H1 (cell line): Measurements from ENCODE around the gene ACTR5. TPM values are rescaled to one million over a fixed set of nuclear protein-coding genes. Genes with fewer than 3 reads are reported as not detected.

Experiments used
- TEAD4 ChIP-seq: IDR thresholded peaks from 2 replicates; pipeline ENCODE4 v1.6.1; 2012; ENCODE audit warnings: low read depth, low read length, inconsistent platforms, mixed read lengths
- polyA plus RNA-seq, 7 experiments: library from polyadenylated mRNA; depleted of rRNA in 3 of 7; stranded (reverse) in 5 of 7; unstranded in 2 of 7; fragments of >200 nt in 5 of 7; fragments of 200-250 nt in 2 of 7; gene quantifications; 1 replicate in 5 of 7; 2 replicates in 1 of 7; 4 replicates in 1 of 7; pipeline versions ENCODE4 v1.2.1 to v1.2.3, GENCODE V29; 2011 to 2013; ENCODE audit warnings: missing spikeins in 2 of 7, mixed read lengths in 2 of 7
- total RNA-seq: library from RNA; stranded (reverse); fragmentation: NEBNext Ultra II Directional; extraction: Animal tissue kit (Norgen Biotek cat#: 25700); gene quantifications from 2 replicates; pipeline ENCODE4 v1.2.1, GENCODE V29; 2021
- TF ChIP-seq, protein P1 (sequence below): IDR thresholded peaks from 2 replicates; pipeline ENCODE4 v1.6.1; 2011; ENCODE audit warnings: low read depth, mild to moderate bottlenecking, low read length; ENCODE audit not compliant: insufficient read depth

Gene ACTR5
- total and polyA plus RNA-seq, 2 of the 8 experiments (the other 6 are each of a cell fraction or from before 2014, with no cell fraction given), result 10.4 to 14.4 TPM

DNA sequence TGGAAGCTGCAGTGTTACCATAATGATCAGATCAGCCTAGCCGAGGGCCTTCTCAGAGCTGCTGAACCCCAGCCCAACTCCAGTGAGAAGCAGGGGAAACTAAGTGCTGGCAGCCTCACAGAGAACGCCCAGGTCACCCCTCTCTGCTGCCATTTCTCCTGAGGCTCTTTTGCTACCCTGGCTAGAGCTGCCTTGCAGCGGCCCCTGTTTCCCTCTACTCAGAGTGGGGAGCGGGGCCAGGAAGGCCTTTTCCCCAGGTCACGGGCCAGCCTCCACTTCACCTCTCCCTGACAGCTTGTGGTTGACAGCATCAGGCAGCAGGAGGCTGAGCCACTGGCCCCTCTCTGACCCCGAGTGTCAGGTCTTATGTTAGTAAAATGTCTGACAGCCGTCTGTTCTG, 22.7 kb downstream of the ACTR5 start (continued):
- TF ChIP-seq, protein P1, sequence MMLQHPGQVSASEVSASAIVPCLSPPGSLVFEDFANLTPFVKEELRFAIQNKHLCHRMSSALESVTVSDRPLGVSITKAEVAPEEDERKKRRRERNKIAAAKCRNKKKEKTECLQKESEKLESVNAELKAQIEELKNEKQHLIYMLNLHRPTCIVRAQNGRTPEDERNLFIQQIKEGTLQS, result no peak
- TF ChIP-seq TEAD4, result no peak
